CD8-positive, alpha-beta memory T cell (primary cell): ENCODE data around the gene ELMO1. TPM values are rescaled to one million over a fixed set of nuclear protein-coding genes. Genes with fewer than 3 reads are reported as not detected.

Experiments
- CTCF ChIA-PET: fragments of 350-600 bp; sonication (Branson Sonifier 250); formaldehyde crosslinking; loops from one replicate; lab custom pipeline; 2021; ENCODE audit warnings: antibody characterized with exemption; lab: Charles Lee
- POLR2A ChIA-PET: fragments of 350-600 bp; sonication (Branson Sonifier 250); formaldehyde crosslinking; loops from one replicate; lab custom pipeline; 2021; ENCODE audit warnings: antibody characterized with exemption; lab: Charles Lee
- DNase-seq, 5 donors: peaks; one replicate each; pipeline versions ENCODE4 v3.0.0 to v3.0.0-alpha.2; 2020 to 2022; ENCODE audit warnings: mixed read lengths in 1 of 5
- H3K27ac ChIP-seq: one replicate; pipeline ENCODE4 v1.7.0; 2013; ENCODE audit warnings: low read depth, mild to moderate bottlenecking, low read length, moderate library complexity
- H3K27me3 ChIP-seq: 2 replicates; pipeline ENCODE4 v1.7.0; 2013; ENCODE audit warnings: low read length, mild to moderate bottlenecking; ENCODE audit not compliant: insufficient read depth, poor library complexity, severe bottlenecking
- H3K36me3 ChIP-seq: 2 replicates; pipeline ENCODE4 v1.7.0; 2013; ENCODE audit warnings: mild to moderate bottlenecking, low read length, moderate library complexity; ENCODE audit not compliant: insufficient read depth
- H3K4me1 ChIP-seq: 2 replicates; pipeline ENCODE4 v1.7.0; 2013; ENCODE audit warnings: mild to moderate bottlenecking, low read length, moderate library complexity; ENCODE audit not compliant: insufficient read depth
- H3K4me3 ChIP-seq: 2 replicates; pipeline ENCODE4 v1.7.0; 2013; ENCODE audit warnings: mild to moderate bottlenecking, low read length
- H3K9me3 ChIP-seq: 2 replicates; pipeline ENCODE4 v1.7.0; 2013; ENCODE audit warnings: mild to moderate bottlenecking, low read length
- H3K27ac Mint-ChIP-seq, 8 donors: one replicate each; pipeline ENCODE4 v1.8.0; 2020 to 2021; ENCODE audit warnings: mixed read lengths in 8 of 8, mild to moderate bottlenecking in 6 of 8, inconsistent platforms in 3 of 8, moderate library complexity in 3 of 8
- H3K27me3 Mint-ChIP-seq, 2 donors: one replicate each; pipeline ENCODE4 v1.8.0; 2020 to 2021; ENCODE audit warnings: mixed read lengths in 2 of 2, mild to moderate bottlenecking in 1 of 2, moderate library complexity in 1 of 2
- H3K36me3 Mint-ChIP-seq, 3 donors: one replicate each; pipeline ENCODE4 v1.8.0; 2020 to 2021; ENCODE audit warnings: mixed read lengths in 3 of 3, inconsistent platforms in 1 of 3, mild to moderate bottlenecking in 1 of 3
- H3K4me1 Mint-ChIP-seq, 3 donors: one replicate each; pipeline ENCODE4 v1.8.0; 2020 to 2021; ENCODE audit warnings: mixed read lengths in 3 of 3, inconsistent platforms in 1 of 3, mild to moderate bottlenecking in 1 of 3
- H3K4me3 Mint-ChIP-seq, 7 donors: one replicate each; pipeline ENCODE4 v1.8.0; 2020 to 2021; ENCODE audit warnings: mixed read lengths in 7 of 7, mild to moderate bottlenecking in 6 of 7, moderate library complexity in 4 of 7, inconsistent platforms in 2 of 7
- H3K9me3 Mint-ChIP-seq, 5 donors: one replicate each; pipeline ENCODE4 v1.8.0; 2020 to 2022; ENCODE audit warnings: mixed read lengths in 5 of 5, mild to moderate bottlenecking in 3 of 5, moderate library complexity in 2 of 5, inconsistent platforms in 1 of 5
- polyA plus RNA-seq: library from polyadenylated mRNA; unstranded; fragments of 300-500 nt; fragmentation: Illumina TruSeq; gene quantifications from one replicate; pipeline ENCODE4 v1.2.3, GENCODE V29; 2021
- total RNA-seq, 2 experiments: library from RNA; stranded (reverse); gene quantifications; one replicate each; pipeline ENCODE4 v1.2.3, GENCODE V29; 2021

Gene ELMO1
- total and polyA plus RNA-seq, 3 experiments from 2014 or later: 65.6 to 74.4 (median 66.2) TPM

- Histone ChIP-seq H3K27ac (no peak overlapping the region), H3K27me3 (no peaks in the 10 kb centered on the region), H3K4me3 (no peak overlapping the region), H3K36me3 (no peaks in the 10 kb centered on the region), H3K9me3 (no peaks in the 10 kb centered on the region), H3K4me1 (peaks cover 15% of the 10 kb centered on the region)
- H3K27ac Mint-ChIP-seq: peak overlapping the region in 2 of 8 donors; percentile 35 to 49
- DNase-seq: no peak
- CTCF ChIA-PET: no interaction called here
- peaks cover 26 to 30% (median 28%) of the 10 kb centered on the region in 3 donors for H3K4me1 Mint-ChIP-seq
- H3K36me3 Mint-ChIP-seq: peaks cover 32 to 57% (median 36%) of the 10 kb centered on the region in 3 donors
- H3K9me3 Mint-ChIP-seq: no peaks in the 10 kb centered on the region
- no peak overlapping the region for H3K4me3 Mint-ChIP-seq
- peaks cover 0 to 1% of the 10 kb centered on the region in 2 donors for H3K27me3 Mint-ChIP-seq
- POLR2A ChIA-PET: no interaction called here
Observed at GRCh38 chr7:37097276-37097675, 351.4 kb downstream of the ELMO1 start.

- ChIA-PET POLR2A (no interaction called here), CTCF (no interaction called here)
- no peak overlapping the region for H3K4me3 Mint-ChIP-seq
- H3K9me3 ChIP-seq: no peaks in the 10 kb centered on the region
- peaks cover 20 to 23% (median 21%) of the 10 kb centered on the region in 3 donors for H3K4me1 Mint-ChIP-seq
- DNase-seq: no peak
- H3K9me3 Mint-ChIP-seq: no peaks in the 10 kb centered on the region
- H3K27me3 Mint-ChIP-seq: peaks cover 0 to 1% of the 10 kb centered on the region in 2 donors
- H3K36me3 ChIP-seq: no peaks in the 10 kb centered on the region
- no peak overlapping the region for H3K27ac Mint-ChIP-seq
- peaks cover 6% of the 10 kb centered on the region for H3K4me1 ChIP-seq
- H3K36me3 Mint-ChIP-seq: peaks cover 33 to 61% (median 40%) of the 10 kb centered on the region in 3 donors
- H3K27me3 ChIP-seq: no peaks in the 10 kb centered on the region
- no peak overlapping the region for H3K27ac ChIP-seq
- H3K4me3 ChIP-seq: no peak overlapping the region
Observed at GRCh38 chr7:37096341-37096740, 352.3 kb downstream of the ELMO1 start.

GRCh38 chr7:37095122-37095521 lies 353.5 kb downstream of the ELMO1 start:
- Mint-ChIP-seq H3K36me3 (peaks cover 29 to 62% (median 40%) of the 10 kb centered on the region in 3 donors), H3K4me3 (no peak overlapping the region), H3K27me3 (peaks cover 0 to 1% of the 10 kb centered on the region in 2 donors), H3K4me1 (peaks cover 11 to 16% (median 14%) of the 10 kb centered on the region in 3 donors), H3K27ac (peak overlapping the region in 2 of 8 donors; percentile 36 to 37), H3K9me3 (no peaks in the 10 kb centered on the region)
- Histone ChIP-seq H3K4me1 (no peaks in the 10 kb centered on the region), H3K9me3 (no peaks in the 10 kb centered on the region), H3K4me3 (no peak overlapping the region), H3K27me3 (no peaks in the 10 kb centered on the region), H3K27ac (no peak overlapping the region), H3K36me3 (no peaks in the 10 kb centered on the region)
- CTCF ChIA-PET: no interaction called here
- DNase-seq: no peak
- POLR2A ChIA-PET: no interaction called here

- Mint-ChIP-seq H3K4me3 (no peak overlapping the region), H3K4me1 (peaks cover 10 to 24% (median 17%) of the 10 kb centered on the region in 3 donors), H3K27me3 (peaks cover 0 to 1% of the 10 kb centered on the region in 2 donors), H3K27ac (no peak overlapping the region), H3K36me3 (peaks cover 28 to 65% (median 40%) of the 10 kb centered on the region in 3 donors), H3K9me3 (no peaks in the 10 kb centered on the region)
- H3K9me3 ChIP-seq: no peaks in the 10 kb centered on the region
- no peaks in the 10 kb centered on the region for H3K36me3 ChIP-seq
- H3K27me3 ChIP-seq: no peaks in the 10 kb centered on the region
- no peak overlapping the region for H3K27ac ChIP-seq
- H3K4me1 ChIP-seq: no peaks in the 10 kb centered on the region
- POLR2A ChIA-PET: no interaction called here
- CTCF ChIA-PET: no interaction called here
- no peak for DNase-seq
- H3K4me3 ChIP-seq: no peak overlapping the region
Observed at GRCh38 chr7:37093257-37093656, 355.4 kb downstream of the ELMO1 start.

- H3K27ac Mint-ChIP-seq: peak overlapping the region in 1 of 8 donors; percentile 64
- H3K27me3 Mint-ChIP-seq: peaks cover 0 to 1% of the 10 kb centered on the region in 2 donors
- ChIA-PET POLR2A (no interaction called here), CTCF (no interaction called here)
- no peaks in the 10 kb centered on the region for H3K9me3 Mint-ChIP-seq
- H3K4me3 Mint-ChIP-seq: no peak overlapping the region
- peaks cover 31 to 66% (median 40%) of the 10 kb centered on the region in 3 donors for H3K36me3 Mint-ChIP-seq
- no peak overlapping the region for H3K27ac ChIP-seq
- H3K4me1 ChIP-seq: no peaks in the 10 kb centered on the region
- H3K4me1 Mint-ChIP-seq: peaks cover 10 to 28% (median 17%) of the 10 kb centered on the region in 3 donors
- H3K4me3 ChIP-seq: no peak overlapping the region
- no peaks in the 10 kb centered on the region for H3K9me3 ChIP-seq
- H3K27me3 ChIP-seq: no peaks in the 10 kb centered on the region
- H3K36me3 ChIP-seq: no peaks in the 10 kb centered on the region
- no peak for DNase-seq
Observed at GRCh38 chr7:37092548-37092947, 356.1 kb downstream of the ELMO1 start.

- H3K4me3 ChIP-seq: no peak overlapping the region
- Mint-ChIP-seq H3K27me3 (peaks cover 0 to 1% of the 10 kb centered on the region in 2 donors), H3K27ac (peak overlapping the region in 2 of 8 donors; percentile 32 to 77), H3K9me3 (no peaks in the 10 kb centered on the region), H3K4me1 (peaks cover 22 to 44% (median 22%) of the 10 kb centered on the region in 3 donors), H3K4me3 (no peak overlapping the region), H3K36me3 (peaks cover 26 to 56% (median 34%) of the 10 kb centered on the region in 3 donors)
- POLR2A ChIA-PET: no interaction called here
- no peak overlapping the region for H3K27ac ChIP-seq
- no peak for DNase-seq
- CTCF ChIA-PET: no interaction called here
- no peaks in the 10 kb centered on the region for H3K9me3 ChIP-seq
- no peaks in the 10 kb centered on the region for H3K4me1 ChIP-seq
- H3K27me3 ChIP-seq: no peaks in the 10 kb centered on the region
- H3K36me3 ChIP-seq: no peaks in the 10 kb centered on the region
Observed at GRCh38 chr7:37089972-37090371, 358.7 kb downstream of the ELMO1 start.

GRCh38 chr7:37085600-37085999 lies 363.1 kb downstream of the ELMO1 start:
- H3K9me3 ChIP-seq: no peaks in the 10 kb centered on the region
- no peak overlapping the region for H3K4me3 Mint-ChIP-seq
- H3K9me3 Mint-ChIP-seq: no peaks in the 10 kb centered on the region
- no peak overlapping the region for H3K27ac ChIP-seq
- no peaks in the 10 kb centered on the region for H3K36me3 ChIP-seq
- ChIA-PET CTCF (no interaction called here), POLR2A (no interaction called here)
- H3K4me1 ChIP-seq: no peaks in the 10 kb centered on the region
- H3K4me1 Mint-ChIP-seq: peaks cover 20 to 68% (median 44%) of the 10 kb centered on the region in 3 donors
- no peak overlapping the region for H3K4me3 ChIP-seq
- peaks cover 18 to 48% (median 29%) of the 10 kb centered on the region in 3 donors for H3K36me3 Mint-ChIP-seq
- no peaks in the 10 kb centered on the region for H3K27me3 ChIP-seq
- DNase-seq: no peak
- peak overlapping the region in 2 of 8 donors; percentile 12 to 49 for H3K27ac Mint-ChIP-seq
- H3K27me3 Mint-ChIP-seq: no peaks in the 10 kb centered on the region

- Histone ChIP-seq H3K27me3 (no peaks in the 10 kb centered on the region), H3K4me1 (no peaks in the 10 kb centered on the region), H3K27ac (no peak overlapping the region), H3K9me3 (no peaks in the 10 kb centered on the region), H3K4me3 (no peak overlapping the region), H3K36me3 (no peaks in the 10 kb centered on the region)
- DNase-seq: no peak
- no peaks in the 10 kb centered on the region for H3K9me3 Mint-ChIP-seq
- H3K36me3 Mint-ChIP-seq: peaks cover 18 to 46% (median 34%) of the 10 kb centered on the region in 3 donors
- ChIA-PET CTCF (no interaction called here), POLR2A (no interaction called here)
- no peaks in the 10 kb centered on the region for H3K27me3 Mint-ChIP-seq
- H3K27ac Mint-ChIP-seq: peak overlapping the region in 1 of 8 donors; percentile 27
- H3K4me1 Mint-ChIP-seq: peaks cover 20 to 67% (median 50%) of the 10 kb centered on the region in 3 donors
- H3K4me3 Mint-ChIP-seq: no peak overlapping the region
Observed at GRCh38 chr7:37084303-37084702, 364.4 kb downstream of the ELMO1 start.
